ENCODE measurements around the gene NDUFS3.
"Not testable (repeated sequence)": the region's sequence is repeated elsewhere in the genome, so short reads cannot be mapped to it uniquely, and the experiment has no call there.

Gene NDUFS3

DNA sequence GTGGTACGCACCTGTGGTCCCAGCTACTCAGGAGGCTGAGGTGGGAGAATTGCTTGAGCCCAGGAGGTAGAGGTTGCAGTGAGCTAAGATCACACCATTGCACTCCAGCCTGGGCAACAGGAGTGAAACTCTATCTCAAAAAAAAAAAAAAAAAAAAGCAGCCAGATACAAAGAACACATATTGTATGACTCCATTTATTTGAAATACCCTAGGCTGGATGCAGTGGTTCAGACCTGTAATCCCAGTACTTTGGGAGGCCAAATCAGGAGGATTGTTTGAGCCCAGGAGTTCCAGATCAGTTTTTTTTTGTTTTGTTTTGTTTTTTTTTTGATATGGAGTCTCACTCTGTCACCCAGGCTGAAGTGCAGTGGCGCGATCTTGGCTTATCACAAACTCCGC, 16.5 kb upstream of the NDUFS3 start:
- not testable (repeated sequence) for DNase-seq

DNA sequence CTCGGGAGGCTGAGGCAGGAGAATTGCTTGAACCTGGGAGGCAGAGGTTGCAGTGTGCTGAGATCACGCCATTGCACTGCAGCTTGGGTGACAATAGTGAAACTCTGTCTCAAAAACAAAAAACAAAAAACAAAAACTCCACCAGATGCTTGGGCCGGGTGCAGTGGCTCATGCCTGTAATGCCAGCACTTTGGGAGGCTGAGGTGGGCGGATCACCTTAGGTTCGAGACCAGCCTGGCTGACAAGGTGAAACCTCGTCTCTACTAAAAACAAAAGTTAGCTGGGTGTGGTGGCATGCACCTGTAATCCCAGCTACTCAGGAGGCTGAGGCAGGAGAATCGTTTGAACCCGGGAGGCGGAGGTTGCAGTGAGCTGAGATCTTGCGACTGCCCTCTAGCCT, 14.5 kb upstream of the NDUFS3 start:
- not testable (repeated sequence) for DNase-seq

- DNase-seq: no peak
Measured at GRCh38 chr11:47564933-47565339, 13.9 kb upstream of the NDUFS3 start.

- DNase-seq: peak; percentile 77
Measured at GRCh38 chr11:47565340-47566148, 13.3 kb upstream of the NDUFS3 start, which contains the start of gene PTPMT1. Gene PTPMT1, plus strand, starts transcription at chr11:47565599. Its CDS starts 24 bp downstream, at chr11:47565623.

GRCh38 chr11:47566149-47566698, 12.7 kb upstream of the NDUFS3 start:
- no peak for DNase-seq

DNA sequence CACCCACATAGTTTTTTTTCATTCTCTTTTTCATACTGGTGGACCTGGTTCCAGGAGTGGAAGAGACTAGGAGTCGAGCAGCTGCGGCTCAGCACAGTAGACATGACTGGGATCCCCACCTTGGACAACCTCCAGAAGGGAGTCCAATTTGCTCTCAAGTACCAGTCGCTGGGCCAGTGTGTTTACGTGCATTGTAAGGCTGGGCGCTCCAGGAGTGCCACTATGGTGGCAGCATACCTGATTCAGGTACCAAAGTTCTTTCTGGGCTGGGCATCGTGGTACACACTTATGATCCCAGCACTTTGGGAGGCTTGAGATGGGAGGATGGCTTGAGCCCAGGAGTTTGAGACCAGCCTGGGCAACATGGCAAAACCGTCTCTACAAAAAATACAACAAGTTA, 9.2 kb upstream of the NDUFS3 start:
- no peak for DNase-seq

GRCh38 chr11:47570651-47571356, 8.1 kb upstream of the NDUFS3 start:
- no peak for DNase-seq

- no peak for DNase-seq
Measured at GRCh38 chr11:47571357-47571729, 7.5 kb upstream of the NDUFS3 start.

DNA sequence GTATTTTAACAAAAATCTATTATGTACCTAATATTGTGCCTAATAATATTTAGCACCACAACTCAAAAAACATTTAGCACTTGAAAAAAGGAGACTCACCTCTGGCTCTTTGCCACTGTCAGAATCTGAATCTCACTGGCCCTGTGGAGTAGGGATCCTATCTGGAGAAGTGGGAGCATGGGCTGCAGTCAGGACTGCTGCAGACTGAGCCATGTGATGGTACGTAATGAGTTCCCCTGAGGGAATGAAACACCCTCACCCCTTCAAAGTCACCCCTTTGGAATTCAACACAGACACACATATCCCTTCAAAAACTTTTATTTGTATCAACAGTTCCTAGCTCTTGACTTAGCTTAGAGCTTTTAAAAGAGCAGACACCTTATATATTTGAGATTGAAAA, 7.0 kb upstream of the NDUFS3 start:
- DNase-seq: no peak

- no peak for DNase-seq
Measured at GRCh38 chr11:47572715-47573255, 6.1 kb upstream of the NDUFS3 start.

GRCh38 chr11:47573321-47573720, 5.6 kb upstream of the NDUFS3 start:
- DNase-seq: no peak

- no peak for DNase-seq
Measured at GRCh38 chr11:47577460-47578041, 1.3 kb upstream of the NDUFS3 start.

DNA sequence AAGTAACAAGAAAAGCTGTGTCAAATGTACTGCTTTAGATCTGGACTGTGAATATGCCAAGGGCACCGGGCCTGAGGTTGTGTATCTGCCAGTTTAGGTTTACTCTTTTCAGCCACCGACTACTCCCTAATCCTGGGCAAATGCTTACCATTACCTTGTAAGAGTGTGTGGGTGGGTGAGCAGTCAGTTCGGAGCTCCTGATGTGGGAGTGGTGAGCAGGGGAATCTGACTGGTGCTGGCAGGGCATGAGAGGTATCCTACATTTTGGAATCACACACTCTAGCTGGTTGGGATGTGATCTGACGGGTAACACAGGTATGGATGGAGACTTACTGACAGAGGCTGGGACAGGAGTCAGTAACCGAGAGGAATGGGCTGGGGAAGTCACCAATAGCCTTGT, 5.0 kb downstream of the NDUFS3 start:
- no peak for DNase-seq

DNA sequence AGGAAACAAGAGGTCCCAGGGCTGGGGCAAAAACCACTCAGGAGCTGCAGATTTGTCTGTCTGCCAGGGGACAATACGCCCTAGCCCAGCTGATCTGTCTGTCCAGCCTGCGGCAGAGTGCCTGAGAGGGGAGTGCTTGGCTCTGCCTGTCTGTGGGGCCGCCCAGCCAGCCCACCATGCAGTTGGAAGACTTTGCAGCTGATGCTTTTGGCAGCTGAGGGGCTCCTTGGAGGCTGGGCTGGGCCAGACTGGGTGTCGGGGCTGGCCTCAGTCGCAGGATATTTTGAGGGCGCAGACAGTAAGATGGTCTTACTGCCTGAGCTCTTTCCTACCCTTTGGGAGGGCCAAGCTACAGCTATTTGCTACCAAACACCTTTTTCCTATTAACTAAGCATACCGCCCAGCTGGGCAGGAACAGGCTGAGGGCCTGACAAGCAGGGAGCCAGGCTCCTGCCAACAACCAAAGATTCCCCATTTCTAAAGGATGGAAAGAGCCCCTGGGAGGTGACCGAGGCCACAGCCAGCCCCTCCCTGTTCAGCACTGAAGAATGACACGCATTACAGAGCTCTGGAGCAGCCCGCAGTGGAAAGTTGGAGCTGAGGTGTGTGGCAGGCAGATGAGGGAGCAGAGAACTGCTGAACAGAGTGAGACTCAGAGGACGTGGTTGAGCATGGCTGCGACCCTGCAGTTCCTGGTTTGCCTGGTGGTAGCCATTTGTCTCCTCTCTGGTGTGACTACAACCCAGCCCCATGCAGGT, 7.4 kb downstream of the NDUFS3 start, which contains the start of gene FAM180B:
FAM180B (plus strand) TSS at position 581 of the 758 bp plus-strand sequence; CDS start at position 672, 91 bp downstream.
- no peak for DNase-seq

DNA sequence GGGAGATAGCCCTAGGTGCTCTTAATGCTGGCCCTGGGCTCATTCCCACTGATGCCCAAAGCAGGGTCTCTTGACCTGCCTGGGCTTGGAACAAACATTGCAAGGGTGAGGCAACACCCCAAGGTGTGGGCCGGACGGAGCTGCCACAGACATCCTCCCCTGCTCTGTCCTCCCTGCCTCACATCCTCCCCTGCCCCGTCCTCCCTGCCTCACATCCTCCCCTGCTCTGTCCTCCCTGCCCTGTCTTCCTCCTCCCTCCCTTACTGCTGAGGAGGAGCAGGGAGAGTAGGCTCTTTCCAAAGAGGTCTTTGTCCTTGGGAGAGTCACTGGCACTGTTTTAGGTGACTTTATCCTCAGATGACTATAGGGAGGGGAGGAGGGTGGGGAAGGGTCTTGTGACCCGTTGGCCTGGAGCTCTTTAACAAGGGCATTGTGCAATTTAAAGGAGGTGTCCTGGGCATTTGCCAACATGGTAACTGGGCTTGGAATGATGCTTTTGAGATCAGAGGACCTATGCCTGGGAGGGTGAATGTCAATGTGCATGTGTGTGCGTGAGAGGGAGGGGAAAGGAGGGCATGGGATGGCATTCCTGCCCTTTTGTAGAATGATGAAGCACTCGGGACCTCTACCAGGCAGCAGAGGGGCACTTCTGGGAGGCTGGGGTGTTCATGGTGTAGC, 8.3 kb downstream of the NDUFS3 start:
- no peak for DNase-seq

DNA sequence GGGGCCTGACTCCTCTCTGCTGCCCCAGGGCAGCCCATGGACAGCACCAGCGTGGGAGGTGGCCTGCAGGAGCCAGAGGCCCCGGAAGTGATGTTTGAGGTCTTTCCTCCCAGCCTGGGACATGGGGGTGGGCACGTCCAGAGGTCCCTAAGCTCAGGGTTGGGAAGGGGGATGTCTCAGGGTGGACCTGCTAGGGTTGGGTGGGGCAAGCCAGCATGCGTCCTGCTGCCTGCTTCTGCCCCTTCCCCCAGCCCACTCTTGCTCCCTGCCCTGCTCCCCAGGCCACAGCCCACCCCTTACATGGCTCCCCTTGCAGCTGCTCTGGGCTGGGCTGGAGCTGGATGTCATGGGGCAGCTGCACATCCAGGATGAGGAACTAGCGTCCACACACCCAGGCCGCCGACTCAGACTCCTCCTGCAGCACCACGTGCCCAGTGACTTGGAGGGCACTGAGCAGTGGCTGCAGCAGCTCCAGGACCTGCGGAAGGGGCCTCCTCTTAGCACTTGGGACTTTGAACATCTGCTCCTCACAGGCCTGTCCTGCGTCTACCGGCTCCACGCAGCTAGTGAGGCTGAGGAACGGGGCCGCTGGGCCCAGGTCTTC, 9.0 kb downstream of the NDUFS3 start:
- DNase-seq: no peak

DNA sequence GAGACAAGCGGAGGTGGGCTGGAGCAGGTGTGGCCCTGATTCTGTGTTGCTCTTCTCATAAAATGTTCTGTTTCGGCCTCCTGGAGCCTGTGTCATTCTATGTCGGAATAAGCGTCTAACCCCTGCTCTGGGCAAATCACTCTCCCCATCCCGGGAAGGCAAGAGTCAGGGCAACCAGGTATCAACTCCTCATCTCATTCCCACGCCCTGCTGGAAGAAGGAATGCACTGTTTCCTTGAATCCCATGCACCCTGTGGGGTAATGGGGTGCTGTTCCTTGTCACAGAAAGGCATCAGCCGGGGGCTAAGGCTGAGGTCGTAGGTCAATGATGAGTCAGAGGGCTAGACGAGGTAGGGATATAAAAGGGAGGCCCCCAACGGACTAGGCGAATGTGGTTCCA, 10.2 kb downstream of the NDUFS3 start:
- DNase-seq: no peak

GRCh38 chr11:47589584-47589976, 10.7 kb downstream of the NDUFS3 start:
- DNase-seq: no peak

DNA sequence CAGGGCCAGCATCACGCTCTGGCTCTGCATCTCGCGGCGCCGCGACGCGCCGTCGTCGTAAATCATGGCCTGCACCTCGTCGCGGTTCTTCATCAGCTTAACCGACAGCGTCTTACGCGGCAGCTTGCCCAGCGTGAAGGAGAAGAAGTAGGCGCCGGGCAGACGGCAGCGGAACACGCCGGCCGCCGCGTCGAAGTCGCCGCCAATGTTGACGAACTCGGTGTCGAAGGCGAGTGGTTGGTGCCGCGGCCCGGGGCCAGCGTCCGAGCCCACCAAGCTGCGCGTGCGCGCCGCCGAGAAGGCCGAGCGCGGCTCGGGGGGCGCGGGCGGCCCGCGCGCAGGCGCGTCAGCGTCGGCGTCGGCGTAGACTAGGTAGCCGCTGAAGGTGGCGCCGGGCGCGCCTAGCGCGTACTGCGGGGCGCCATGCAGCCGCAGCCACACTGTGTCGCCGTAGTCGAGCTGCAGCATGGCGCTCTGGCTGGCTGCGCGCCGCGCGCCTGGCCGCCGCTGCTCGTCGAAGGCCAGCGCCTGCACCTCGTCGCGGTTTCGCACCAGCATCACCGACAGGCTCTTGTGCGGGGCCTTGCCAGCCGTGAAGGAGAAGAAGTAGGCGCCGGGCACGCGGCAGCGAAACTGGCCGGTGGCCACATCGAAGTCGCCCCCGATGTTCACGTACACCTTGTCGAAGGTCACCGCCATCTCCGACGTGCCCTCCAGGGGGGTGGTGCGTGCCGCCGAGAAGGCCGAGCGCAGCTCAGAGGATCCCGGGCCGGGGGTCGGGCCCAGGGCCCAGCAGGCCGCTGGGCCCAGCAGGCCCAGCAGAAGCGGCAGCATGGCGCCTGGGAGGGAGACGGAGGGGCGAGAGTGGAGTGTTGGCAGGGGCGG, 11.3 kb downstream of the NDUFS3 start:
- DNase-seq: no peak

DNA sequence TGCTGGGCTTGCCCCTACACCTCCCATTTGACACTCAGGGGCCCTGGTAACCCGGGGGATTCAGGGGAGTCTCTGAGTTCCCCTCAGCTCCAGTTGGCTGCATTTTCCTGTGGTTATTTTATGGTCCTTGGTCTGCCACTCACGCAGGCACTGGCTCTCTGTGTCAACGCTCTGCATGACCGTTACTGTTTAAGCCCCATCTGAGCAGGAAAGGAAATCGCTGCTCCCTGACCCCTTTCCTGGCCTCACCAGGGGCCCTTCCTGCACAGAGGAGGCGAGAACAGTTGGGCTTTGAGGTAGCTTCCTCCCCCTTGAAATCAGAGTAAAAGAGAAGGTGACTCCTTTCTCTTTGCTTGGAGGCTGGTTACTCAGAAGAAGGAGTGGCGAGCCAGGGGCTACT, 12.9 kb downstream of the NDUFS3 start:
- DNase-seq: no peak

Measured in activated CD4-positive, alpha-beta T cell treated with anti-CD3 and anti-CD28 coated beads, Interleukin-2, amount 50 U/mL, for 16 hours (primary cell).